ENCODE results near the gene HYDIN. TPM values are rescaled to one million over a fixed set of nuclear protein-coding genes. Genes with fewer than 3 reads are reported as not detected.

The HYDIN gene
- total and polyA plus RNA-seq, 7 donors = under 0.01 to 7.5 (median 1.6) TPM; not detected in 1

DNA sequence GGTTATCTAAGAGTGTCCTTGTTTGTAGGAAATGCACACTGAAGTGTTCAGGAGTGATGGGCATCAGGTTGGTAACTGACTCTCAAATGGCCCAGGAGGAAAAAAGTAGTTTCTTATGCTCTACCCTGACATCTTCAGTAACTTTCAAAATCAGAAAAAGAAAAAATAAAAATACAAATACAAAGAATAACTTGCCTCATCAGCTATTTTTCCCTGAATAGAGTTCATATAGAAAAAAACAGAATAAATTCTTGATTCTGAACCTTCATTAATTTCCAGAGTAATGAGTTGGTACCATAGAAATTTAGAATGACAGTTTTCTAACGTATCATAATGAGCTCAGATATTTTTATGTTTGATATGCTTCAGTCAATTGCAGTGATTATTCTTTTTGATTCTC is 27.2 kb upstream of the HYDIN start:
- 27 to 78% methylated on average over 1 of the region's 1 CpG for WGBS, 2 donors
- no peak for TF ChIP-seq POLR2A (IDR thresholded peaks at IDR 0.05)
- TF ChIP-seq, protein P1, sequence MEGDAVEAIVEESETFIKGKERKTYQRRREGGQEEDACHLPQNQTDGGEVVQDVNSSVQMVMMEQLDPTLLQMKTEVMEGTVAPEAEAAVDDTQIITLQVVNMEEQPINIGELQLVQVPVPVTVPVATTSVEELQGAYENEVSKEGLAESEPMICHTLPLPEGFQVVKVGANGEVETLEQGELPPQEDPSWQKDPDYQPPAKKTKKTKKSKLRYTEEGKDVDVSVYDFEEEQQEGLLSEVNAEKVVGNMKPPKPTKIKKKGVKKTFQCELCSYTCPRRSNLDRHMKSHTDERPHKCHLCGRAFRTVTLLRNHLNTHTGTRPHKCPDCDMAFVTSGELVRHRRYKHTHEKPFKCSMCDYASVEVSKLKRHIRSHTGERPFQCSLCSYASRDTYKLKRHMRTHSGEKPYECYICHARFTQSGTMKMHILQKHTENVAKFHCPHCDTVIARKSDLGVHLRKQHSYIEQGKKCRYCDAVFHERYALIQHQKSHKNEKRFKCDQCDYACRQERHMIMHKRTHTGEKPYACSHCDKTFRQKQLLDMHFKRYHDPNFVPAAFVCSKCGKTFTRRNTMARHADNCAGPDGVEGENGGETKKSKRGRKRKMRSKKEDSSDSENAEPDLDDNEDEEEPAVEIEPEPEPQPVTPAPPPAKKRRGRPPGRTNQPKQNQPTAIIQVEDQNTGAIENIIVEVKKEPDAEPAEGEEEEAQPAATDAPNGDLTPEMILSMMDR (IDR thresholded peaks at IDR 0.05) = no peak
- TF ChIP-seq POLR2AphosphoS5 (IDR thresholded peaks at IDR 0.05) = no peak
- TF ChIP-seq EP300 (IDR thresholded peaks at IDR 0.05) = no peak
- no peaks in the 10 kb centered on the region for H3K9me3 ChIP-seq
- no peaks in the 10 kb centered on the region for H3K4me1 ChIP-seq
- intact Hi-C loops (cut with DNase I) = no loop called here
- H3K27me3 ChIP-seq = no peaks in the 10 kb centered on the region
- H3K27ac ChIP-seq = no peak overlapping the region
- H3K36me3 ChIP-seq = no peaks in the 10 kb centered on the region
- H3K4me3 ChIP-seq = no peak overlapping the region
- DNase-seq = no peak

DNA sequence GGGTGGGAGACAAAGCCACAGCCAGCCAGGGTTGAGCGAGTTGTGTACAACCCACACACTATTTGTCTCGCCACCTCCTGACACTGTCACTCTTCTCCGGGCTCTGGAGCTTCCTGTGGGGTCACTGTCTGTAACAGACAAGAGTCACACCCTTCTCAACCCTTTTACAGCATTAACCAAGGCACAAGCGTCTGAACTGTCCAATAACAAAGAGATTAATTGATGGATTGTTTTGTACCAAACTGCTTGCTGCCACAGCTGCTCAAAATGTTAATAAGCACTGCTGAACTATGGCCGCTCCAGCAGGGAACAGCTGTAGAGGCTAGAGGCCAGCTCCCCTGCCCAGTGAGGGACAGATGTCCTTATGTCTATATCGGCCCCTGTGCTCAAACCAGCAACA is 25.2 kb upstream of the HYDIN start:
- Histone ChIP-seq H3K27me3 (no peaks in the 10 kb centered on the region), H3K4me1 (no peaks in the 10 kb centered on the region), H3K9me3 (no peaks in the 10 kb centered on the region), H3K27ac (no peak overlapping the region), H3K36me3 (no peaks in the 10 kb centered on the region), H3K4me3 (no peak overlapping the region)
- no peak for DNase-seq
- intact Hi-C loops (cut with DNase I) = no loop called here
- TF ChIP-seq, protein P1 (IDR thresholded peaks at IDR 0.05) = no peak
- TF ChIP-seq POLR2AphosphoS5 (IDR thresholded peaks at IDR 0.05) (no peak), EP300 (IDR thresholded peaks at IDR 0.05) (no peak), POLR2A (IDR thresholded peaks at IDR 0.05) (no peak)
- WGBS, 2 donors = 33 to 42% methylated on average over 6 of the region's 6 CpGs

DNA sequence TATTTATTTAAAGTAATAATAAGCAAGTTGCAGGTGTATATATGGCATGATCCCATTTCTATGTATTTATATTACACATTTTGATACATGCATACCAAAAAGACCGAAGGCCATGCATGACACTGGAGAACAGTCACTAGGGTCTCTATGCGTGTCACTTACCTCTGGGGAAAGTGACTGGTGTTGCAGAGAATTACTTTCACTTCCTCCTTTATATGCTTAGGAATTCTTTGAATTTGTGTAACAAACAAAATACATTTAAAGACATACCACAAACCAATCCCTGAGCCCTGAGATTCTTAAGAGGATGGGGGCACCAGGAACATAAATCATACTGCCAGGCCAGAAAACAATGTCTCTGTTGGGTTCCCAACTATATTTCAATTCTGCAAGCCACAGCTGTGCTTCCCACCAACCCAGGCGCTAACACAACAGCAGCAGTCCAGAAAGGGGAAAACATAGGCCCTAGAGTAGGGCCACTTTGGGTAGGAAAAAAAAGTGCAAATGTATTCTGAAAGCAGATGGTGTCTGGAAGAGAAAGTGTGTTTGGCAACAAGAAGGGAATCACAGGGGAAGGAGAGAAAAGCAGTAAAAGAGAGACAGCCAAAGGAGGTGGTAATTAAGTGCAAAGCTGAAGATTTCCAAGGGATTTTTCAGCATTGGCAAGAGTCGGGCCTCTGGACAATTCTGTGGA is 24.5 kb upstream of the HYDIN start:
- WGBS, 2 donors = 70 to 72% methylated on average over 4 of the region's 4 CpGs
- H3K27me3 ChIP-seq = no peaks in the 10 kb centered on the region
- DNase-seq = no peak
- no peaks in the 10 kb centered on the region for H3K9me3 ChIP-seq
- no peak overlapping the region for H3K27ac ChIP-seq
- TF ChIP-seq EP300 (IDR thresholded peaks at IDR 0.05) (no peak), POLR2AphosphoS5 (IDR thresholded peaks at IDR 0.05) (no peak), POLR2A (IDR thresholded peaks at IDR 0.05) (no peak)
- TF ChIP-seq, protein P1 (IDR thresholded peaks at IDR 0.05) = no peak
- intact Hi-C loops (cut with DNase I) = no loop called here
- no peaks in the 10 kb centered on the region for H3K4me1 ChIP-seq
- H3K4me3 ChIP-seq = no peak overlapping the region
- H3K36me3 ChIP-seq = no peaks in the 10 kb centered on the region

DNA sequence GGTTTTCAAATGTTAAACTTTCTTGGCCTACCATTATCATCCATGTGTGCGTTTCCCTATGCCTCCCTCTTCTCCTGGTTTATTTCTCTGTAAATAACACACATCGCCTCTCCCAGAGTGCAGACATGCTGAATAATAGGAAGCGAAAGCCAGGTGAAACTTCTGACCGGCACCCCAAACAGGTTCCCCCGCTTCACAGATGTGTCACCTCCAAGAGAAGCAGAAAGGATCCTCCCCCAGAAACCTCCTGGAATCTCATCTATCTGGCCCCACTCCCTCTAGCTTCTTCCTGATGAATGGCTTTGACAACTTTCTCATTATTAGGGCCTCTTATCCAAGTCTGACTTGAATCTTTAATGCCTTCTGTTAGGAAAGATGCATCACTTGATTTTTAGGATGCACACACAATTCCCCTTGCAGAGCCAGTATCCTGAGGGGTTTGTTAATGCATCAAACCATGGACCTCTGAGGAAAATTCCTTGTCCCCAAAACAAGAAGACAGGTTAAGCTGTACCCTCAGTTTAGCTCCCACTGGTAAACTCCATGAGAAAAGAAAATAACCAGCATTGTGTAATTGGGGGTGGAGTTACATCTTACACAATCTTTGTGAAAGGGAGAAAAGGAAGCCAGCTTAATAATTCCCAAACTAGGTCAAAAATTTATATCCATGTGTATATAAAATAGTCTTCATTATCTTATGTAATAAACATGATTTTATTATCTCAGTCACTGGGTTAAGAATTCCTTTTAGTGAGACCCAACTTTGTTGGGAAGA is 20.1 kb upstream of the HYDIN start:
- TF ChIP-seq POLR2A (IDR thresholded peaks at IDR 0.05) = no peak
- TF ChIP-seq EP300 (IDR thresholded peaks at IDR 0.05) = no peak
- Histone ChIP-seq H3K9me3 (no peaks in the 10 kb centered on the region), H3K27me3 (no peaks in the 10 kb centered on the region), H3K4me3 (no peak overlapping the region), H3K4me1 (no peaks in the 10 kb centered on the region), H3K36me3 (no peaks in the 10 kb centered on the region), H3K27ac (no peak overlapping the region)
- no peak for DNase-seq
- intact Hi-C loops (cut with DNase I) = no loop called here
- 82 to 85% methylated on average over 5 of the region's 5 CpGs for WGBS, 2 donors

DNA sequence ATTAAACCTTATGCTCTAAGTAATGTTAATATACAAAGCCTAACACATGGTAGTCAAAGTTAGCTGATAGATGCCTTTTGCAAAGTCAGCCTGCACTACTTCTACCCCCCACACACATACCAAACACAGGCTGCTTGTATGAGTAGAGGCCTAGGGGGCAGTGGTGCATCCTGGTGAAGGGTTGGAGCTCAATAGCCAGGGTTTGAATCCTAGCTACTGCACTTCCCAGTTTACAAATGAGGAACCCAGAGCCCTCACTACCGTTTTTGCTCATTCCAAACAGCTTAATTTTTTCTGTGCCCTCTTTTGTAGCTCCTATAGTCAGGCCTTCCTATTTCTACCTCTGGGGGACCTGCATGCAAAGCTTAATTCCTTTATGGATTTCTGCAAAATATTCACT is 18.9 kb upstream of the HYDIN start:
- WGBS, 2 donors = 24 to 38% methylated on average over 1 of the region's 1 CpG
- intact Hi-C loops (cut with DNase I) = no loop called here
- no peaks in the 10 kb centered on the region for H3K27me3 ChIP-seq

More for the DNA sequence above, 18.9 kb upstream of the HYDIN start:
- H3K4me3 ChIP-seq = no peak overlapping the region
- no peaks in the 10 kb centered on the region for H3K36me3 ChIP-seq
- H3K9me3 ChIP-seq = no peaks in the 10 kb centered on the region
- TF ChIP-seq POLR2AphosphoS5 (IDR thresholded peaks at IDR 0.05) (no peak), POLR2A (IDR thresholded peaks at IDR 0.05) (no peak), EP300 (IDR thresholded peaks at IDR 0.05) (no peak)
- TF ChIP-seq, protein P1 (IDR thresholded peaks at IDR 0.05) = no peak
- no peaks in the 10 kb centered on the region for H3K4me1 ChIP-seq
- DNase-seq = no peak
- H3K27ac ChIP-seq = no peak overlapping the region

Data from sigmoid colon (tissue), 7 donors.